ENCODE measurements around the gene PRSS12.
"Not testable (repeated sequence)": the region's sequence is repeated elsewhere in the genome, so short reads cannot be mapped to it uniquely, and the experiment has no call there.

The PRSS12 gene

DNA sequence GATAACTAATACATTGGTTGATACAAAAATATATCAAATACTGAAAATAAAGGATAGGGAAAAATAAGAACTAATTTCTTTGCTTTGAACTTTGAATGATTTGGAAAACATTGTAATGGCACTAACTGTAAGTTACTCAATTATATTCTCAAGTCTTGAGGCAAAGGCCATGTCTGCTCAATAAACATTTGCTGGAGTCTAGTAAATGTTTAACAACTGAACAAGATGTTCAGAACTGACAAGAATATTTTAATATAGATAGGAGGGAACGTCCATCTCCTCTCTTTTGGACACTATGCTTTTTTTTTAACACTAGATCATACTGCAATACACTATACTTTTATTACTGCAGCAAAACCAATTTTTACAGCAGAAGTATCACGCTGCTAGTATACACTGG lies 76.2 kb downstream of the PRSS12 start:
- no peak for DNase-seq (ENCODE audit: low read depth)

DNA sequence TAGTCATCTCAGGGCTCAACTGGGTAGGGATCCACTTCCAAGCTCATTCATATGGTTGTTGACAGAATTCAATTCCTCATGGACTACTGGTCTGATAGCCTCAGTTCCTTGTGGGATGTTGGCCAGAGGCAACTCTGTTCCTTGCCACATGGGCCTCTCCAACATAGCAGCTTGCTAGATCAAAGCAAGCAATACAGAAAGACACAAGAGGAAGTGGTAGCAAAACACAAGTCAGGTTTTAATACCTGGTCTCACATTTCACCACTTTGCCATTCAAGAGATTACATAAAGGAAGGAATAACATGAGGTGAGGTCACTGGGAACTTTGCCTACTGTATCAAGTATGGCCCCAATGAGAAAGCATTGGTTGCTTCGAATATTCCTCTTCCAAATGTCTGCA lies 79.2 kb downstream of the PRSS12 start:
- DNase-seq (ENCODE audit: low read depth), result no peak

DNA sequence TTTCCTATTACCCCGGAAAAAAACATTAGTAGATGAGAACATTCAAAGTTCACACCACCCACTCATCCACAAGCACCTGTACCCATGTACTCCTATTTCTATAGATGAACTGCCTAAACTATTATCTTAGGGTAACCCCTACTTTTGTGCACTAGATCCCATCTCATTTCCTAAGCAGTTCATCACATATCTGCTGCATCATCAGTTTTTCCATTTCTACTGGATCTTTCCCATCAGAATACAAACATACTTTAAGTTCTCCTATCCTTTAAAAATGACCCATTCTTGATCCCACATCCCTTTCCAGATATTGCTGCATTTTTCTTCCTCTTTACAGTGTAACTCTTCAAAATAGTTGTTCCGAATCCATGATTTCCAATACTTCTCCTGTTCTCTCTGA lies 81.0 kb downstream of the PRSS12 start:
- no peak for DNase-seq (ENCODE audit: low read depth)

DNA sequence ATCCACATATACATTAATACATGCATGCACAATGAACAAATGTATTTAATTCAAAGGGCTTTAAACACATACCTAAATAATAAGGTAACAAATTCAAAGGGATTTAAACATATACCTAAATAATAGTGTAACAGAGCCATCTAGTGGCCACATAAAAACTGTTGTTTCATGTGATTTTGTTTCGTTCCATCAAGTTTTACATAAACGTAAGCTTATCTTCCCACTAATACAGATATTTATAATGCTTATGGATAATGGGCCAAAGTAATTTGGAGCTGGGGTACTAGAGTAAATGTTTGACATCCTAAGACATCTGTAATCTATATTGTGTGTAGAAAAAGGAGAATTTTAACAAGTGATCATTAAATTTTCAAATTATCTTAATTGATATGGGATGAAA lies 82.3 kb downstream of the PRSS12 start:
- no peak for DNase-seq (ENCODE audit: low read depth)

DNA sequence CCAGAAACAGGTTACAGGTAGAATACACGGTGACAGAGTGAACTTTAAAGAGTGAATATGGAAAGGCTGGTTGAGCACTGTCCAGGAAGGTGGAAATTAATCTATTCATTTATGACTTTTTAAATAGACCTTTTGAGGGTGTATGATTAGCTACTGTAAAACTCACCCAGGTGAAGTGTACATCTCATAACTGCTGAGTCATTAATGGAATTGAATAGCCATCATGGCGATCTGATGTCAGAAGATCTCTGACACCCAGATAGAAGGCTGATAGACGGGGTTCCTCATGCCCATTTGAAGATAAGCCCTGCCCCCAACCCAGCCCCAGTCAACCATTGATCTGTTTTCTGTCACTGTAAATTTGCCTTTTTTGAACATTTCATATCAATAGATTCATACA lies 84.0 kb downstream of the PRSS12 start:
- no peak for DNase-seq (ENCODE audit: low read depth)

GRCh38 chr4:118266145-118266496 lies 86.7 kb downstream of the PRSS12 start:
- DNase-seq (ENCODE audit: low read depth), result not testable (repeated sequence)

- DNase-seq (ENCODE audit: low read depth), result no peak
These were observed 87.3 kb downstream of the PRSS12 start for GRCh38 chr4:118265312-118266144.

GRCh38 chr4:118264096-118264495 lies 88.7 kb downstream of the PRSS12 start:
- no peak for DNase-seq (ENCODE audit: low read depth)

DNA sequence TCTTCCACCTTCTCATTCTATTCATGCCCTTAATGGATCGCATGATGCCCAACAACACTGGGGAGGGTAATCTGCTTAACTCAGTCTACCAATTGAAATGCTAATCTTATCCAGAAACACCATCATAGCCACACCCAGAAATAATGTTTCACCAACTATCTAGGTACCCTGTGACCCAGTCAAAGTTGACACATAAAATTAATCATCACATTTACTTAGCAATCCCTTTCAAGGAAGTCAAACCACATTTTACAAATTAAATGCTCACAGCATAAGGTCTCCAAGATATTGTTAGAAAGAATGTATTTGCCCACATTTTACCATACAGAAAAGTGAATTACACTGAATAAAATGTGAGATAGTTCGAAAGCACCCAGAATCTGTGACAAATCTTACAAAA lies 92.5 kb downstream of the PRSS12 start:
- no peak for DNase-seq (ENCODE audit: low read depth)

DNA sequence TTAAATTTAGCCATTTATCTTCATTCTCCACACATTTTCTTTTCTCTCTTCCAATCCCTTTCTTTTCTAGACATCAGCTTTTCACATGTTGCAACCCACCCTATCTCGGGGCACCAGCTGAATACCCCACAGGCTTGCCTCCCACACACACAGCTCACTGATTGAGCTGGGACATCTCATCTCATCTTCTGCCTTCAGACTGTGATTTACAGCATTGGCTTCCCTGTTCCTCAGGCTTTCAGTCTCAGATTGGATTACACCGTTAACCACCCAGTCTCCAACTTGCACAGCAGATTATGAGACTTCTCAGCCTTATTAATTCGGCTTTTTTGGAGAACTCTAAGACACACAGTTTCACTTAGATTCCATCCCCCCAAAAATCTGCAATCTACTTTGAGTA lies 93.7 kb downstream of the PRSS12 start:
- no peak for DNase-seq (ENCODE audit: low read depth)

DNA sequence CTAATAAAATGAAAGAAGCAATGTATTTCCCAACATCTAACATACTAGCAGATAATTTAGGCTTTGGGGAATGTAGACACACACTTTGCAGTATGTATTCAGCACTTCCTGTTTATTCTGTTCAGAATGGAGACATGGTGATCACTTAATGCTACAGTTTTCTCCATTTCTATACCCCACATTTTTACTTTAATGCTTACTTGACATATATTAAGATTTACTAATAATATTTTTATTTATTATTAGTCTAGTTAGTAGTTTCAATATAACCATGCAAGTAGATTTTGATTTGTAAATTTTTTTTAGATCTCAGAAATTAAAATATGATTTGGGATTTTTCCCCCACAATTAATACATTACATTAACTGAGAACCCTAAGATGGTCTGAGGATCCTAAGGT lies 98.4 kb downstream of the PRSS12 start:
- DNase-seq (ENCODE audit: low read depth), result no peak

DNA sequence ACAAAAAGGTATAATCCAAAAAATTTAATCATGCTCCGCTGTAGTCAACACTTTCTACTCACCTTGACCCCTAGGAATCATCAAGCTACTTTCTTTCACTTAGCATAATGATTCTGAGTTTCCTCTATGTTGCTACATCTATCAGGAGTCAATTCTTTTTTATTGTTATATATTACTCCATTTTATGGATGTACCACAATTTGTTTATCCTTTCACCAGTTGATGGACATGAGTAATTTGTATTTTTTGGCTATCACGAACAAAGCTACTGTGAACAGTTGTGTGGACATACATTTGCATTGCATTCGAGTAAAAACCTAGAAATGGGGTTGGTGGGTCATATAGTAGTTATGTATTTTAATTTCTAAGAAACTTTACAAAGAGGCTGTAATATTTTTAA lies 102.9 kb downstream of the PRSS12 start:
- no peak for DNase-seq (ENCODE audit: low read depth)

GRCh38 chr4:118237531-118237930 lies 115.3 kb downstream of the PRSS12 start:
- no peak for DNase-seq (ENCODE audit: low read depth)

DNA sequence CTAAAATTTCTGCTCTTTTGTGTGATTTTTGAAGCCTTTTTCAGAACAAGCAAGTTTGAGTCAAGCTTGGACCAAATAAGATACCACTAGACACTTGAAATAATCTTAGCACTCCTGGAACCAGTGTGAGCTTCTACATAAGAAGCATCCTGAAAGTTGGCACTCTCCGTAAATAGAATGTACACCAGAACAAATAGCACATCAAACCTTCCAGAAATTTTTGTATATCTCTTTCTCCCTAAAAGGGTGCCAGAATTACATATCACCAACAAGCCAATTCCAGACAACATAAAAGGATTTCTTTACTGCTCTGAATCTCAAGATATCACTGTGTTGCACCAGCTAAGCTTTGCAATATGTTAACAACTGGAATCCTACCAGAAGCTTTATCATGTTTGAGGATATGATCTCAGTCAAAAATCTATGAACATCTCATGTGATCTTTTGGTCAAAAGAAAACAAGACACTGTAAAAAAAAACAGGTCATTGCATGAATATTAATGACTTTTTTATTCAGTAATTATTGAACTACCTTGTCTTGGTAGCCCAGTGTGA lies 117.2 kb downstream of the PRSS12 start:
- no peak for DNase-seq (ENCODE audit: low read depth)
